PC-3 (cell line): Measurements from ENCODE around the gene BMPR1A. TPM values are rescaled to one million over a fixed set of nuclear protein-coding genes. Genes with fewer than 3 reads are reported as not detected.
"Not testable (repeated sequence)": the region's sequence is repeated elsewhere in the genome, so short reads cannot be mapped to it uniquely, and the experiment has no call there.

Experiments
- ATAC-seq: fragments of 200-7000 bp; cut with Tn5 transposase; 2 replicates; pipeline ENCODE4 v1.9.1; 2020; ENCODE audit warnings: mild to moderate bottlenecking, moderate library complexity
- BruUV-seq: library from RNA; stranded (reverse); fragments of 400-500 nt; replicated peaks from 2 replicates; lab custom pipeline; 2021; lab: Mats Ljungman, UMichigan
- CTCF ChIA-PET: fragments of 300-600 bp; sonication (Branson Sonifier 250); formaldehyde crosslinking; loops from one replicate; lab custom pipeline; 2022; ENCODE audit warnings: antibody characterized with exemption; lab: Charles Lee
- POLR2A ChIA-PET: fragments of 300-600 bp; sonication (Branson Sonifier 250); formaldehyde crosslinking; loops from one replicate; lab custom pipeline; 2022; ENCODE audit warnings: antibody characterized with exemption; ENCODE audit not compliant: unreplicated experiment; lab: Charles Lee
- DNase-seq: peaks from one replicate; pipeline ENCODE4 v3.0.0-alpha.2; 2015
- H2AFZ ChIP-seq: fragments of 300-600 bp; sonication (generic); 2 replicates; pipeline ENCODE4 v1.6.0; 2016; ENCODE audit warnings: antibody characterized with exemption, low read length
- H3F3A ChIP-seq: fragments of 300-600 bp; sonication (generic); one replicate; pipeline ENCODE4 v1.6.0; 2017; ENCODE audit warnings: antibody characterized with exemption, low read length, control low read depth, mild to moderate bottlenecking; ENCODE audit not compliant: unreplicated experiment
- H3K27ac ChIP-seq: fragments of 300-600 bp; sonication (generic); 2 replicates; pipeline ENCODE4 v1.5.1; 2016; ENCODE audit warnings: mild to moderate bottlenecking, low read length
- H3K27me3 ChIP-seq: fragments of 300-600 bp; sonication (generic); 2 replicates; pipeline ENCODE4 v1.6.1; 2016; ENCODE audit warnings: low read length, mixed read lengths
- H3K36me3 ChIP-seq: fragments of 300-600 bp; sonication (generic); 2 replicates; pipeline ENCODE4 v1.6.1; 2016; ENCODE audit warnings: low read depth, mixed run types, low read length, mixed read lengths
- H3K4me1 ChIP-seq: fragments of 300-600 bp; sonication (generic); 2 replicates; pipeline ENCODE4 v1.5.1; 2016; ENCODE audit warnings: low read length; ENCODE audit not compliant: insufficient read depth
- H3K4me2 ChIP-seq: fragments of 300-600 bp; sonication (generic); 2 replicates; pipeline ENCODE4 v1.6.0; 2016; ENCODE audit warnings: low read length
- H3K4me3 ChIP-seq: fragments of 300-600 bp; sonication (generic); 2 replicates; pipeline ENCODE4 v1.5.1; 2016; ENCODE audit warnings: mild to moderate bottlenecking, low read length, mixed read lengths
- H3K79me2 ChIP-seq: fragments of 300-600 bp; sonication (generic); 2 replicates; pipeline ENCODE4 v1.6.1; 2017; ENCODE audit warnings: low read length, mixed read lengths
- H3K9ac ChIP-seq: fragments of 300-600 bp; sonication (generic); 2 replicates; pipeline ENCODE4 v1.6.0; 2016; ENCODE audit warnings: mild to moderate bottlenecking, low read length
- H3K9me2 ChIP-seq: fragments of 300-600 bp; sonication (generic); replicated peaks from 2 replicates; pipeline ENCODE4 v1.6.1; 2016; ENCODE audit warnings: mixed run types, low read length, mixed read lengths
- H3K9me3 ChIP-seq: fragments of 300-600 bp; sonication (generic); 2 replicates; pipeline ENCODE4 v1.6.1; 2016; ENCODE audit warnings: low read length, mixed read lengths
- H4K20me1 ChIP-seq: fragments of 300-600 bp; sonication (generic); 2 replicates; pipeline ENCODE4 v1.6.1; 2016; ENCODE audit warnings: low read length, mixed read lengths
- EZH2 ChIP-seq: fragments of 300-600 bp; sonication (generic); IDR thresholded peaks from one replicate; pipeline ENCODE4 v1.6.1; 2017; ENCODE audit warnings: antibody characterized with exemption, mild to moderate bottlenecking, low read length; ENCODE audit not compliant: unreplicated experiment
- EZH2phosphoT487 ChIP-seq: fragments of 300-600 bp; sonication (generic); IDR thresholded peaks from 2 replicates; pipeline ENCODE4 v1.6.1; 2018; ENCODE audit warnings: mild to moderate bottlenecking, antibody characterized with exemption, low read length, borderline replicate concordance
- intact Hi-C: fragments of 100-400 bp; cut with micrococcal nuclease; formaldehyde crosslinking; loops from 2 replicates; pipeline ENCODE4 v1.9.0; 2023
- total RNA-seq: library from RNA; depleted of rRNA; stranded (reverse); fragments of >200 nt; gene quantifications from 2 replicates; pipeline ENCODE4 v1.2.3, GENCODE V29; 2014
- TF ChIP-seq, protein P1 (sequence below): fragments of 300-600 bp; sonication (generic); conservative IDR thresholded peaks from 2 replicates; pipeline ENCODE4 v1.5.1; 2017; ENCODE audit warnings: antibody characterized with exemption, low read depth, mild to moderate bottlenecking, low read length

The BMPR1A gene
- total RNA-seq, 1 experiment from 2014 or later: 14.5 TPM

DNA sequence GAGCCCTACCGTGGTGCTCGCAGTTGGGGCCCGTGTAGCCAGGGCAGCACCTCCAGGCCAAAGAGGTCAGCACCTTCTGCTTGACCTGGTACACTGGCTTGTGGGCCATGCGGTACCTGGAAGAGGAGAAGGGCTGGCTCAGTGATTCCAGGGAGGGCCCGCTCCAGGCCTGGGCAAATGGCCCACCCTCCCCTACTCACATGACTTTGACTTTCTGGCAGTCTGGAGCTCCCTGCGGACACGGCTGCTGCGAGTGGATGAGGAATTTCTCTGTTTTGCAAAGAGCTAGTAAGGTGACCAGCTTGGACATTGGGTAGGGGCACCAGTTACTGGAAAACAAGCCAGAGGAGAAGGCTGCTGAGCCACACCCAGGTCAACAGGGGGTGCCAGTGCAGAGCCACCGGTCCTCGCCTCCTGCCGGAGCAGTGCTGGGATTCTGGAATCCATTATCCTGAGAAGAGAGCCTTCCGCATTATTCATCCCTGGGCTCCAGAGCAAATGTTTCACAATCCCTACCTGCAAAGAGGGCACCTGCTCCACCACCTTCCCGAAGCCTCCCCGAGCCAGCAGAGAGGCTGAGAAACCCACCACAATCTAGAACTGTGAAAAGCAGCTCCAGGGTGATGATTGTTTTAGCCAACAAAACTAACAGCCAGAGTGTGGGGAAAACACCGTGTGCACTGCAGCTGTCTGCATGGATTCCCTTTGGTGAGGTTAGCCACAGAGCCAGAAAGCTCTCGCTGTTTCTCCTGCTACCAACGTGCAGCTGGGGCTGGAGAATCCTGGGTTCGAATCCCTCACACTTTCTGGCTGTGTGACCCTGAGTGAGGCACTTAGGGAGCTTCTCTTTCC is 189.2 kb downstream of the BMPR1A start:
- H3K27me3 ChIP-seq: no peaks in the 10 kb centered on the region
- no peaks in the 10 kb centered on the region for H3K9me3 ChIP-seq
- no peaks in the 10 kb centered on the region for H3K9me2 ChIP-seq
- no peaks in the 10 kb centered on the region for H4K20me1 ChIP-seq
- BruUV-seq: no TSS peak
- ATAC-seq (no peak), DNase-seq (no peak)
- H3K4me2 ChIP-seq: no peak overlapping the region
- ChIA-PET CTCF (no interaction called here), POLR2A (no interaction called here)
- intact Hi-C loops: no loop called here
- no peak for TF ChIP-seq EZH2
- TF ChIP-seq, protein P1, sequence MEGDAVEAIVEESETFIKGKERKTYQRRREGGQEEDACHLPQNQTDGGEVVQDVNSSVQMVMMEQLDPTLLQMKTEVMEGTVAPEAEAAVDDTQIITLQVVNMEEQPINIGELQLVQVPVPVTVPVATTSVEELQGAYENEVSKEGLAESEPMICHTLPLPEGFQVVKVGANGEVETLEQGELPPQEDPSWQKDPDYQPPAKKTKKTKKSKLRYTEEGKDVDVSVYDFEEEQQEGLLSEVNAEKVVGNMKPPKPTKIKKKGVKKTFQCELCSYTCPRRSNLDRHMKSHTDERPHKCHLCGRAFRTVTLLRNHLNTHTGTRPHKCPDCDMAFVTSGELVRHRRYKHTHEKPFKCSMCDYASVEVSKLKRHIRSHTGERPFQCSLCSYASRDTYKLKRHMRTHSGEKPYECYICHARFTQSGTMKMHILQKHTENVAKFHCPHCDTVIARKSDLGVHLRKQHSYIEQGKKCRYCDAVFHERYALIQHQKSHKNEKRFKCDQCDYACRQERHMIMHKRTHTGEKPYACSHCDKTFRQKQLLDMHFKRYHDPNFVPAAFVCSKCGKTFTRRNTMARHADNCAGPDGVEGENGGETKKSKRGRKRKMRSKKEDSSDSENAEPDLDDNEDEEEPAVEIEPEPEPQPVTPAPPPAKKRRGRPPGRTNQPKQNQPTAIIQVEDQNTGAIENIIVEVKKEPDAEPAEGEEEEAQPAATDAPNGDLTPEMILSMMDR: no peak; the same call in 1 of the 2 replicates
- no peak for TF ChIP-seq EZH2phosphoT487
- H3K9ac ChIP-seq: no peak overlapping the region
- no peaks in the 10 kb centered on the region for H3K36me3 ChIP-seq
- no peaks in the 10 kb centered on the region for H3K4me1 ChIP-seq
- no peak overlapping the region for H2AFZ ChIP-seq
- H3K27ac ChIP-seq: no peak overlapping the region
- no peak overlapping the region for H3K4me3 ChIP-seq
- no peaks in the 10 kb centered on the region for H3K79me2 ChIP-seq
- no peaks in the 10 kb centered on the region for H3F3A ChIP-seq

DNA sequence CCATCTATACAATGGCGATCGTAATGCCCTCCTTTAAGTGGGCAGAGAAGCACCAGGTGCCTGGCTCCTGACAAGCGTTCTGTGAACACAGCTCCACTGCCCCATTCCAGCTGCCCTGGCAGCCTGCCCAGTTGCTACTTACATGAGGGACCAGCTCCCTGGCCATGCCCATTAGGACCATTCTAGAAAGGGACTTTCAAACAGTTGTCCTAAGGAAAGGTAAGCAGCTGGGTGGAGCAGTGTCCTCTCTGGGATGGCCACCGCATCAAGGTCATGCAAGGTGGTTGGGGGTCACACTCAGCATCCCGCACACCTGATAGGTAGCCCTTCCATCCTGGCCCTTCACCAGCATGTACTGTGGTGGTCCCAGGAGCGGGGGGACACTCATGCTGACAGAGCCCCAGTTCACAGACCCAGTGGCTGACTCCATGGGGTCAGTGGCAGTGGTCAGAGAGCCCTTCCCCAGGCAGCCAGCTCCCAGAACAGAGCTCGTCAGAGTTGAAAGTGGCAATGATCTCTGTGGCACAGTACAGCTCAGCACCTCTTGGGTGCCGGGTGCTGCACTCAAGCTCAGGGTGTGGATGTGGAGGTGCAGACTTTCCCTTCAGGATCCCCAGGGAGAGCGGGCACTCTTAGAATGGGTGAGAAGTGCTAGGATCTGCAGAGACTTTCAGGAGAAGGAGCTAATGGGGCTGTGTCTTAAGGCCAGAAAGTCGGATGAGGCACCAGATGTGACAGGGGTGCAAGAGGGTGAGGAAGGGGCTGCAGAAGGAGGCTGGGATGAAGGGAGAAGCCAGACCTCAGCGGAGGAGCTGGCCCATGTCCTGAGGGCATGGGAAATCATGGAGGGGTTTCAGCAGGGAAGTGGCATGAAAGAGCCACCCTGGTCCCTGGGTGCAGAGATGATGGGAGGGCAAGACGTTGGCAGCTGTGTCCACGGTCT is 190.1 kb downstream of the BMPR1A start:
- no peaks in the 10 kb centered on the region for H3F3A ChIP-seq
- ChIA-PET POLR2A (no interaction called here), CTCF (no interaction called here)
- TF ChIP-seq EZH2 (no peak), EZH2phosphoT487 (no peak)
- H3K79me2 ChIP-seq: no peaks in the 10 kb centered on the region
- no TSS peak for BruUV-seq
- H3K27ac ChIP-seq: no peak overlapping the region
- DNase-seq (no peak), ATAC-seq (no peak)
- no peak overlapping the region for H2AFZ ChIP-seq
- intact Hi-C loops: no loop called here
- no peaks in the 10 kb centered on the region for H3K9me2 ChIP-seq
- H4K20me1 ChIP-seq: no peaks in the 10 kb centered on the region
- no peak overlapping the region for H3K9ac ChIP-seq
- no peaks in the 10 kb centered on the region for H3K27me3 ChIP-seq
- H3K4me2 ChIP-seq: no peak overlapping the region
- no peaks in the 10 kb centered on the region for H3K4me1 ChIP-seq
- H3K4me3 ChIP-seq: no peak overlapping the region
- H3K9me3 ChIP-seq: no peaks in the 10 kb centered on the region
- H3K36me3 ChIP-seq: no peaks in the 10 kb centered on the region

DNA sequence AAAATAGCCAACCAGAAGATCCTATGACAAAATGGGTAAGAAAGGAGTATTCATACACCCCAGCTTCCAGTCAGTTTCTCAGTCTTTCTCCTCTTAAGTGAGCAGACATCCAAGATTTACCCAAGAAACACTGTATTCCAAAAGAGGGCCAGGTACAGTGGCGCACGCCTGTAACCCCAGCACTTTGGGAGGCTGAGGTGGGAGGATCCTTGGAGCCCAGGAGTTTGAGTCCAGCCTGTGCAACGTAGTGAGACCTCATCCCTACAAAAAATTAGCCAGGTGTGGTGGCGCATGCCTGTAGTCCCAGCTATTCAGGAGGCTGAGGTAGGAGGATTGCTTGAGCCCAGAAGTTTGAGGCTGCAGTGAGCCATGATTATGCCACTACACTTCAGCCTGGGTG is 191.4 kb downstream of the BMPR1A start:
- H3K4me2 ChIP-seq, BruUV-seq, POLR2A ChIA-PET, H3K4me3 ChIP-seq, CTCF ChIA-PET, H3K9me3 ChIP-seq, H3K79me2 ChIP-seq, H4K20me1 ChIP-seq, H3K4me1 ChIP-seq, H3K9ac ChIP-seq, H3K27ac ChIP-seq, H3K27me3 ChIP-seq, ATAC-seq, DNase-seq, H2AFZ ChIP-seq, H3K36me3 ChIP-seq, intact Hi-C loops, H3F3A ChIP-seq, H3K9me2 ChIP-seq: not testable (repeated sequence)
